ENCODE data around the gene FGF14. TPM values are rescaled to one million over a fixed set of nuclear protein-coding genes. Genes with fewer than 3 reads are reported as not detected.

Gene FGF14
- total RNA-seq, 2 donors from 2014 or later: under 0.01 to 0.28 TPM

DNA sequence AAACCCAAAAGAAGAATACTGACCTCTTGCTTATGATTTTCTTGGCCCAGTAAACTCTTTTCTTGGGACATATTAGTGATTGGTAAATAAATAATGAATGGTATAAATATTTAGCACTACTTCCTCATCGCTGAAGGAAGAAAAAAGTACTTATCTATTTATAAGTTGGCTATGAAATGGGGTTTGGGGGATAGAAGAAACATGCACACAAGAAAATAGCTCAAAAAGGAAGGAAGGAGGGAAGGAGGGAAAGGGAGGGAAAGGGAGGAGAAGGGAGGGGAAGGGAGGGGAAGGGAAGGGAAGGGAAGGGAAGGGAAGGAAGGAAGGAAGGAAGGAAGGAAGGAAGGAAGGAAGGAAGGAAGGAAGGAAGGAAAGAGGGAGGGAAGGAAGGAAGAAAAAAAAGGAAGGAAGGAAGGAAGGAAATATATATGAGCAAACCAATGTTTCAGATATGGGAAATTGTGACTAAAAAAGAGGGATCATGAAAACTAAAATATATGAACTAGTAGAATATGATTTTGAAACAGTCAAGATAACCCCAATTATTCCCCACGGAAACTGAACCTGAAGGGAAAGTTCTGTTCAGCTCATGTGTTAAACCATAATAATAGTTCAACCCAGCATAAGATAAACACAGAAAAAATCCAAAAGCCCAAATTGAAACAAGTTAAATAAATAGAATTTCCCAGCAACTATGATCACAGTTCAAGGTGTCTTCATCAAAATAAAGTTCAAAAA is 75.3 kb downstream of the FGF14 start:
- H3K27ac ChIP-seq: no peak overlapping the region
- TF ChIP-seq, protein P1, sequence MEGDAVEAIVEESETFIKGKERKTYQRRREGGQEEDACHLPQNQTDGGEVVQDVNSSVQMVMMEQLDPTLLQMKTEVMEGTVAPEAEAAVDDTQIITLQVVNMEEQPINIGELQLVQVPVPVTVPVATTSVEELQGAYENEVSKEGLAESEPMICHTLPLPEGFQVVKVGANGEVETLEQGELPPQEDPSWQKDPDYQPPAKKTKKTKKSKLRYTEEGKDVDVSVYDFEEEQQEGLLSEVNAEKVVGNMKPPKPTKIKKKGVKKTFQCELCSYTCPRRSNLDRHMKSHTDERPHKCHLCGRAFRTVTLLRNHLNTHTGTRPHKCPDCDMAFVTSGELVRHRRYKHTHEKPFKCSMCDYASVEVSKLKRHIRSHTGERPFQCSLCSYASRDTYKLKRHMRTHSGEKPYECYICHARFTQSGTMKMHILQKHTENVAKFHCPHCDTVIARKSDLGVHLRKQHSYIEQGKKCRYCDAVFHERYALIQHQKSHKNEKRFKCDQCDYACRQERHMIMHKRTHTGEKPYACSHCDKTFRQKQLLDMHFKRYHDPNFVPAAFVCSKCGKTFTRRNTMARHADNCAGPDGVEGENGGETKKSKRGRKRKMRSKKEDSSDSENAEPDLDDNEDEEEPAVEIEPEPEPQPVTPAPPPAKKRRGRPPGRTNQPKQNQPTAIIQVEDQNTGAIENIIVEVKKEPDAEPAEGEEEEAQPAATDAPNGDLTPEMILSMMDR (IDR thresholded peaks at IDR 0.05): no peak
- TF ChIP-seq POLR2A (IDR thresholded peaks at IDR 0.05) (no peak), POLR2AphosphoS5 (IDR thresholded peaks at IDR 0.05) (no peak)
- WGBS: 74% methylated on average over 2 of the region's 2 CpGs
- DNase-seq (ENCODE audit: low spot score): no peak
- H3K9me3 ChIP-seq: no peaks in the 10 kb centered on the region
- H3K4me3 ChIP-seq: no peak overlapping the region
- no peaks in the 10 kb centered on the region for H3K4me1 ChIP-seq (replicated peaks)
- intact Hi-C loops (cut with DNase I): no loop called here
- H3K27me3 ChIP-seq (replicated peaks; ENCODE audit: insufficient read depth): no peaks in the 10 kb centered on the region
- H3K36me3 ChIP-seq: no peaks in the 10 kb centered on the region

GRCh38 chr13:102325321-102325720 is 76.5 kb downstream of the FGF14 start:
- intact Hi-C loops (cut with DNase I): no loop called here
- Histone ChIP-seq H3K27ac (no peak overlapping the region), H3K4me1 (replicated peaks) (no peaks in the 10 kb centered on the region), H3K27me3 (replicated peaks; ENCODE audit: insufficient read depth) (no peaks in the 10 kb centered on the region), H3K36me3 (no peaks in the 10 kb centered on the region), H3K4me3 (no peak overlapping the region), H3K9me3 (no peaks in the 10 kb centered on the region)
- TF ChIP-seq, protein P1 (IDR thresholded peaks at IDR 0.05): no peak
- TF ChIP-seq POLR2AphosphoS5 (IDR thresholded peaks at IDR 0.05): no peak
- TF ChIP-seq POLR2A (IDR thresholded peaks at IDR 0.05): no peak
- WGBS: 59% methylated on average over 5 of the region's 5 CpGs
- DNase-seq (ENCODE audit: low spot score): no peak

GRCh38 chr13:102323505-102323904 is 78.3 kb downstream of the FGF14 start:
- Histone ChIP-seq H3K27ac (no peak overlapping the region), H3K36me3 (no peaks in the 10 kb centered on the region), H3K4me3 (no peak overlapping the region), H3K4me1 (replicated peaks) (no peaks in the 10 kb centered on the region), H3K27me3 (replicated peaks; ENCODE audit: insufficient read depth) (no peaks in the 10 kb centered on the region), H3K9me3 (no peaks in the 10 kb centered on the region)
- TF ChIP-seq POLR2A (IDR thresholded peaks at IDR 0.05) (no peak), POLR2AphosphoS5 (IDR thresholded peaks at IDR 0.05) (no peak)
- TF ChIP-seq, protein P1 (IDR thresholded peaks at IDR 0.05): no peak
- DNase-seq (ENCODE audit: low spot score): no peak
- WGBS: 65% methylated on average over 1 of the region's 1 CpG
- intact Hi-C loops (cut with DNase I): no loop called here

DNA sequence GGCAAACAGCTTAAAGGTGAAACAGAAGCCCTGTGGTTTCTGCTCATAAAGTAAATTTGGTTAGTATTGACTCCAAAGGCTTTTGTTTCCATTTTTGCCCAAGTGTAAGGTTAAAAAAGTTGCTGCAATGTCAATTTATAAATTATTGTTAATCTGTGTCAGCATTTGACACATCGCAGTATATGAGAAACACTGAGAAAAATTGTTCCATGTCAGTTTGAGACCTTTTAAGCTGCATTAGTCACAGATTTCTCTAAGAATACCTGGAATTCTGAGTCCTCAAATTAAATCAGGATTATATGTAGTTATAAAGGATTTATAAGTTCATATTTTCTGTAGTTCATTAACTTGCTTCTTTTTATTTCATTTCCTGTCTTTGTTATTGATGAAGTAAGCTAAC is 78.8 kb downstream of the FGF14 start:
- H3K27ac ChIP-seq: no peak overlapping the region
- no peak overlapping the region for H3K4me3 ChIP-seq
- no peak for DNase-seq (ENCODE audit: low spot score)
- WGBS: 98% methylated on average over 1 of the region's 1 CpG
- intact Hi-C loops (cut with DNase I): no loop called here
- no peaks in the 10 kb centered on the region for H3K27me3 ChIP-seq (replicated peaks; ENCODE audit: insufficient read depth)
- H3K9me3 ChIP-seq: no peaks in the 10 kb centered on the region
- no peaks in the 10 kb centered on the region for H3K36me3 ChIP-seq
- TF ChIP-seq POLR2AphosphoS5 (IDR thresholded peaks at IDR 0.05): no peak
- TF ChIP-seq, protein P1 (IDR thresholded peaks at IDR 0.05): no peak
- no peak for TF ChIP-seq POLR2A (IDR thresholded peaks at IDR 0.05)
- H3K4me1 ChIP-seq (replicated peaks): no peaks in the 10 kb centered on the region

DNA sequence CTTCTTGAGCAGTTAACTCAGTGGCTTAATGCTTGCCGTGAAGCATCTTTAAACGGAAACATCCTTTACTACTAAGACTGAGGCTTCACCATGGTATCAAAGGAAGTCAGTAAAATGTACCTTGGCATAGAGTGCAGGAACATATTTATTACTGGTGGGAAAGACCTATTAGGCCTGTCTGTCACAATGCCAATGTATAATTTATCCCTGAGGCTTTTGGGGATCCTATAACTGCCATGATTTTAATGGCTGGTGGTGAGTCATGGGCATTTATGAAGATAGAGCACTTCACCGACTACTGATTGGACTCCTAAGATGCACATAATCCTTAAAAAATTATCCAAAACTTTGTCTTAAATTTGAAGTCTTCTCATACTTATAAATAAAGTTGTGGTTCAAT is 79.6 kb downstream of the FGF14 start:
- Histone ChIP-seq H3K27me3 (replicated peaks; ENCODE audit: insufficient read depth) (no peaks in the 10 kb centered on the region), H3K4me3 (no peak overlapping the region), H3K27ac (no peak overlapping the region), H3K36me3 (no peaks in the 10 kb centered on the region), H3K9me3 (no peaks in the 10 kb centered on the region), H3K4me1 (replicated peaks) (no peaks in the 10 kb centered on the region)
- DNase-seq (ENCODE audit: low spot score): no peak
- 40% methylated on average over 3 of the region's 3 CpGs for WGBS
- no peak for TF ChIP-seq POLR2A (IDR thresholded peaks at IDR 0.05)
- TF ChIP-seq, protein P1 (IDR thresholded peaks at IDR 0.05): no peak
- TF ChIP-seq POLR2AphosphoS5 (IDR thresholded peaks at IDR 0.05): no peak
- intact Hi-C loops (cut with DNase I): no loop called here
